ENCODE measurements around the gene TNS1. TPM values are rescaled to one million over a fixed set of nuclear protein-coding genes. Genes with fewer than 3 reads are reported as not detected.

Gene TNS1
- total RNA-seq, 1 donor: 48.9 TPM

DNA sequence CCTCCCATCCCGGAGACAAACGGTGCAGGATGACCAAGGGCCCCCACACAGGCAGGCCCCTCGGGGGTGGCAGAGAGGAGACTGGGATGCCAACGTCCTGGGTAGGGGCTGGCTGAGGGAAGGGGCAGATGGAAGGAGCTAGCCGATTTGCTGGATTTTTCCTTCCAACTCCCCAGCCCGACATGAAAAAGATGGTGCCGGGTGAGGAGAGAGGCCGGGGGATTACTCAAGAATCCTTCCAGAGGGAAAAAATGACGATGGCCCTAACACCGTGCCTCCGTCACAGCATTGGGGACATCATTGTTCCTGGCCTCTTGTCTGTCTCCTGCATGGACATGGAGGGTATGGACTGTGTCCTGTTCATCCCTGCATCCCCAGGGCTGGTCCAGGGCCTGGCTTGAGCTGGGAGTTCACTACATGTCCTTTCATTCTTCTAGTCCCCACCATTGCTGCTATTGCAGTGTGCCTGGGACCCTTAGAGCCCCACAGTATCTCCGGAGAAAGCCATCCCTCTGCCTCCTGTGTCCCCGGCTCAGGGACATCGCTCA, 217.7 kb downstream of the TNS1 start:
- no peaks in the 10 kb centered on the region for H3K36me3 ChIP-seq (ENCODE audit: insufficient read depth, low read length)
- H3K27ac ChIP-seq (ENCODE audit: low read depth, low read length): no peak overlapping the region
- no peaks in the 10 kb centered on the region for H4K20me1 ChIP-seq (ENCODE audit: insufficient read depth, low read length)
- TF ChIP-seq, protein P1, sequence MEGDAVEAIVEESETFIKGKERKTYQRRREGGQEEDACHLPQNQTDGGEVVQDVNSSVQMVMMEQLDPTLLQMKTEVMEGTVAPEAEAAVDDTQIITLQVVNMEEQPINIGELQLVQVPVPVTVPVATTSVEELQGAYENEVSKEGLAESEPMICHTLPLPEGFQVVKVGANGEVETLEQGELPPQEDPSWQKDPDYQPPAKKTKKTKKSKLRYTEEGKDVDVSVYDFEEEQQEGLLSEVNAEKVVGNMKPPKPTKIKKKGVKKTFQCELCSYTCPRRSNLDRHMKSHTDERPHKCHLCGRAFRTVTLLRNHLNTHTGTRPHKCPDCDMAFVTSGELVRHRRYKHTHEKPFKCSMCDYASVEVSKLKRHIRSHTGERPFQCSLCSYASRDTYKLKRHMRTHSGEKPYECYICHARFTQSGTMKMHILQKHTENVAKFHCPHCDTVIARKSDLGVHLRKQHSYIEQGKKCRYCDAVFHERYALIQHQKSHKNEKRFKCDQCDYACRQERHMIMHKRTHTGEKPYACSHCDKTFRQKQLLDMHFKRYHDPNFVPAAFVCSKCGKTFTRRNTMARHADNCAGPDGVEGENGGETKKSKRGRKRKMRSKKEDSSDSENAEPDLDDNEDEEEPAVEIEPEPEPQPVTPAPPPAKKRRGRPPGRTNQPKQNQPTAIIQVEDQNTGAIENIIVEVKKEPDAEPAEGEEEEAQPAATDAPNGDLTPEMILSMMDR (IDR thresholded peaks at IDR 0.05; ENCODE audit: extremely low read depth, low read depth, low read length): no peak
- peaks cover 7% of the 10 kb centered on the region for H3K4me1 ChIP-seq (ENCODE audit: insufficient read depth, low read length)
- H2AFZ ChIP-seq (ENCODE audit: low read length): peak overlapping the region; percentile 85
- H3K27me3 ChIP-seq (ENCODE audit: insufficient read depth, low read length): no peaks in the 10 kb centered on the region
- peak overlapping the region; percentile 59 for H3K4me2 ChIP-seq (ENCODE audit: insufficient read depth, low read length)
- H3K4me3 ChIP-seq (ENCODE audit: insufficient read depth, low read length): no peak overlapping the region
- no peaks in the 10 kb centered on the region for H3K9me3 ChIP-seq (ENCODE audit: low read depth, low read length)
- DNase-seq (ENCODE audit: insufficient read length, low spot score, missing footprints): no peak
- no peaks in the 10 kb centered on the region for H3K79me2 ChIP-seq (ENCODE audit: insufficient read depth, low read length)

DNA sequence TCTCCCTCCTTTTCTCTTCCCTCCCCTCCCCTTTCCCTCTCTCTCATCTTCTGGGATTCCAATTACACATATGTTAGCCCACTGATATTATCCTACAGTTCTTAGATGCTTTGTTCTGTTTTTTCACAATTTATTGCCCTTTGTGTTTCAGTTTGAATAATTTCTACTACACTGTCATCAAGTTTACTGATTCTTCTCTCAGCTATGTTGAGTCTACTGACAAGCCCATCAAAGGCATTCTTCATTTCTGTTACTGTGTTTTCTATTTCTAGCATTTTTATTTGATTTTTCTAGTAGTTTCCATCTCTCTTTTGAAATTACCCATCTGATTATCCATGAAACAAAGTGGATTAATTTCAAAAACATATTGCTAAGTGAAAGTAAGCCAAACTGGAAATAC, 219.6 kb downstream of the TNS1 start:
- H4K20me1 ChIP-seq (ENCODE audit: insufficient read depth, low read length): no peaks in the 10 kb centered on the region
- no peak overlapping the region for H3K4me2 ChIP-seq (ENCODE audit: insufficient read depth, low read length)
- H3K4me3 ChIP-seq (ENCODE audit: insufficient read depth, low read length): no peak overlapping the region
- no peak overlapping the region for H2AFZ ChIP-seq (ENCODE audit: low read length)
- H3K9me3 ChIP-seq (ENCODE audit: low read depth, low read length): no peaks in the 10 kb centered on the region
- no peaks in the 10 kb centered on the region for H3K27me3 ChIP-seq (ENCODE audit: insufficient read depth, low read length)
- no peak for DNase-seq (ENCODE audit: insufficient read length, low spot score, missing footprints)
- no peak overlapping the region for H3K27ac ChIP-seq (ENCODE audit: low read depth, low read length)
- no peaks in the 10 kb centered on the region for H3K79me2 ChIP-seq (ENCODE audit: insufficient read depth, low read length)
- no peaks in the 10 kb centered on the region for H3K4me1 ChIP-seq (ENCODE audit: insufficient read depth, low read length)
- H3K36me3 ChIP-seq (ENCODE audit: insufficient read depth, low read length): no peaks in the 10 kb centered on the region
- TF ChIP-seq, protein P1 (IDR thresholded peaks at IDR 0.05; ENCODE audit: extremely low read depth, low read depth, low read length): no peak

DNA sequence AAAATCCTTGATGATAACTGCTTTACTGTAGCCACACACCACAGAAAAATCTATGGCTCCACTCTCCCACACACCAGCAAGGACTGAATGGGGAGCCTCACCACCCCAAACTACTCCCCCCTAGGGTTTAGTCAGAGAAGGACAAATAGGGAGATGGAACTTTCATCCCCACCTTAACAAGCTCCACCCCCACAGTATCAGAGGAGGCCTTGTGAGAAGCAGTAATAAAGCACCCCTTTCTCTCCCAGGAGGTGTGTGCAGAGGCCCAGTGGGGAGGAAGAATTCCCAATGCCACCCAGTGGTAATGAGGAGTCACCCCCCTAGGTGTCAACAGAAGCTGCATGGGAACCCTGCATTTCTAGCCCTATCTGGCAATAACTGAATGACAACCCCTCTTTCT, 224.9 kb downstream of the TNS1 start:
- no peak overlapping the region for H3K4me3 ChIP-seq (ENCODE audit: insufficient read depth, low read length)
- no peaks in the 10 kb centered on the region for H4K20me1 ChIP-seq (ENCODE audit: insufficient read depth, low read length)
- H3K4me2 ChIP-seq (ENCODE audit: insufficient read depth, low read length): no peak overlapping the region

DNA sequence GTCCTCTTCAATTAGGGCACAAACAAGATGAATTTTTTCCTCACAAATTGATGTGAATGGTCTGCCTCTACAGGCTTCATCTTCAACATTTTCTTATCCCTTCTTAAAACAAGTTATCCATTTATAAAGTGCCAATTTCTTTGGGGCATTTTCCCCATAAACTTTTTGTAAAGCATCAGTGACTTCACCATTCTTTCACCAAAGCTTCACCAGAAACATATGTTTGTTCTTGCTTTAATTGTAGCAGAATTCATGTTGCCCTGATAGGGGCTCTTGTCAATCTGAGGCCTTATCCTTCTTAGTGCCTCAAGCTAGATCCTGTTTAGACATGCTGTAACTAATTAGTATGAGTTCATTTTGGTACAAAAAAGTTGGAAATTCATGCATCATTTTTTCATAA, 226.2 kb downstream of the TNS1 start:
- Histone ChIP-seq H3K79me2 (ENCODE audit: insufficient read depth, low read length) (no peaks in the 10 kb centered on the region), H3K4me3 (ENCODE audit: insufficient read depth, low read length) (no peak overlapping the region), H3K9me3 (ENCODE audit: low read depth, low read length) (no peaks in the 10 kb centered on the region), H3K27me3 (ENCODE audit: insufficient read depth, low read length) (no peaks in the 10 kb centered on the region), H2AFZ (ENCODE audit: low read length) (no peak overlapping the region), H3K27ac (ENCODE audit: low read depth, low read length) (no peak overlapping the region), H4K20me1 (ENCODE audit: insufficient read depth, low read length) (no peaks in the 10 kb centered on the region), H3K36me3 (ENCODE audit: insufficient read depth, low read length) (peaks cover 4% of the 10 kb centered on the region), H3K4me2 (ENCODE audit: insufficient read depth, low read length) (no peak overlapping the region), H3K4me1 (ENCODE audit: insufficient read depth, low read length) (no peaks in the 10 kb centered on the region)
- no peak for DNase-seq (ENCODE audit: insufficient read length, low spot score, missing footprints)
- TF ChIP-seq, protein P1 (IDR thresholded peaks at IDR 0.05; ENCODE audit: extremely low read depth, low read depth, low read length): no peak

More for the DNA sequence above, 224.9 kb downstream of the TNS1 start:
- TF ChIP-seq, protein P1 (IDR thresholded peaks at IDR 0.05; ENCODE audit: extremely low read depth, low read depth, low read length): no peak
- H3K36me3 ChIP-seq (ENCODE audit: insufficient read depth, low read length): peaks cover 4% of the 10 kb centered on the region
- no peak overlapping the region for H3K27ac ChIP-seq (ENCODE audit: low read depth, low read length)
- H2AFZ ChIP-seq (ENCODE audit: low read length): no peak overlapping the region
- H3K9me3 ChIP-seq (ENCODE audit: low read depth, low read length): no peaks in the 10 kb centered on the region
- H3K27me3 ChIP-seq (ENCODE audit: insufficient read depth, low read length): no peaks in the 10 kb centered on the region
- no peaks in the 10 kb centered on the region for H3K79me2 ChIP-seq (ENCODE audit: insufficient read depth, low read length)
- no peaks in the 10 kb centered on the region for H3K4me1 ChIP-seq (ENCODE audit: insufficient read depth, low read length)
- DNase-seq (ENCODE audit: insufficient read length, low spot score, missing footprints): no peak
